ENCODE data around the gene AP5S1. TPM values are rescaled to one million over a fixed set of nuclear protein-coding genes. Genes with fewer than 3 reads are reported as not detected.

Gene AP5S1
- total RNA-seq, 1 experiment from 2014 or later: 17.5 TPM

DNA sequence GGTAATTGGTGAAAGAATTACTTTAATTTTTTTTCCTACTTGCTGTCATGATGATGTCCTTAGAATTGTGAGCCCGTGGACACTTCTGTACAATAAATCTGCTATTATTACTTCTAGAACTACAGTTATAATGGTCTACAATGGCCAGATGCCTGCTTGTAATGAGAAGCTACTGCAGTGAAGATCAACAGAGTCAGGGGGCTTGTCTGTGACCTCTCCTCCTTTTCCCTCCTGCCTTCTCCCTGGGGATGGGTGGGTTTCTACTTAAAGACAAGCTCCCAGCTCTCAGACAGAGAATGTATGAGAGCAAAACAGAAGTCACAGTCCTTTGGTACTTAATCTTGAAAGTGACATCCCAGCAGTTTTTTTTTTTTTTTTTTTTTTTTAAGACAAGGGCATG, 55.7 kb downstream of the AP5S1 start:
- H3K27ac ChIP-seq (ENCODE audit: low read depth, low read length, poor library complexity, severe bottlenecking): no peak overlapping the region
- CTCF ChIA-PET: no interaction called here
- H3K9me3 ChIP-seq (ENCODE audit: low read depth, low read length, poor library complexity, severe bottlenecking): no peaks in the 10 kb centered on the region
- H3K4me1 ChIP-seq (ENCODE audit: insufficient read depth, low read length, poor library complexity, severe bottlenecking): no peaks in the 10 kb centered on the region
- DNase-seq (ENCODE audit: low spot score): no peak
- no peaks in the 10 kb centered on the region for H3K27me3 ChIP-seq (replicated peaks; ENCODE audit: insufficient read depth, low read depth, low read length, poor library complexity)
- no TSS peak for BruUV-seq (replicated peaks)
- TF ChIP-seq CTCF (conservative IDR thresholded peaks at IDR 0.05; ENCODE audit: low read depth, low read length) (no peak), EZH2 (IDR thresholded peaks at IDR 0.05; ENCODE audit: borderline replicate concordance, low read depth, low read length, poor library complexity, severe bottlenecking) (no peak)
- peaks cover 5% of the 10 kb centered on the region for H3K36me3 ChIP-seq (ENCODE audit: insufficient read depth, low read length, poor library complexity, severe bottlenecking)
- intact Hi-C loops (cut with micrococcal nuclease; ENCODE audit: unreplicated experiment): no loop called here
- H3K4me3 ChIP-seq (ENCODE audit: low read depth, low read length, poor library complexity, severe bottlenecking): no peak overlapping the region
- POLR2A ChIA-PET (ENCODE audit: low non-redundant PET): interaction anchor here (0.9 kb wide), 1 partner anchor 9 kb away, joined by 13 read pairs; no protein-coding TSS in a partner anchor

GRCh38 chr20:3876676-3877075, 56.3 kb downstream of the AP5S1 start:
- no peak for TF ChIP-seq EZH2 (IDR thresholded peaks at IDR 0.05; ENCODE audit: borderline replicate concordance, low read depth, low read length, poor library complexity, severe bottlenecking)
- TF ChIP-seq CTCF (conservative IDR thresholded peaks at IDR 0.05; ENCODE audit: low read depth, low read length): no peak
- intact Hi-C loops (cut with micrococcal nuclease; ENCODE audit: unreplicated experiment): no loop called here
- H3K9me3 ChIP-seq (ENCODE audit: low read depth, low read length, poor library complexity, severe bottlenecking): no peaks in the 10 kb centered on the region
- peaks cover 5% of the 10 kb centered on the region for H3K36me3 ChIP-seq (ENCODE audit: insufficient read depth, low read length, poor library complexity, severe bottlenecking)
- ChIA-PET CTCF (no interaction called here), POLR2A (ENCODE audit: low non-redundant PET) (interaction anchor here (0.9 kb wide), 1 partner anchor 9 kb away, joined by 13 read pairs; no protein-coding TSS in a partner anchor)
- BruUV-seq (replicated peaks): no TSS peak
- H3K27ac ChIP-seq (ENCODE audit: low read depth, low read length, poor library complexity, severe bottlenecking): no peak overlapping the region
- no peak overlapping the region for H3K4me3 ChIP-seq (ENCODE audit: low read depth, low read length, poor library complexity, severe bottlenecking)
- DNase-seq (ENCODE audit: low spot score): no peak
- H3K27me3 ChIP-seq (replicated peaks; ENCODE audit: insufficient read depth, low read depth, low read length, poor library complexity): no peaks in the 10 kb centered on the region
- H3K4me1 ChIP-seq (ENCODE audit: insufficient read depth, low read length, poor library complexity, severe bottlenecking): no peaks in the 10 kb centered on the region

Other genes starting within 250 kb of the AP5S1 start
- not detected in 2 replicates for gene GFRA4, start 157.1 kb upstream of the AP5S1 start, total RNA-seq (2021)
- not detected in 2 replicates for gene ADAM33, start 138.5 kb upstream of the AP5S1 start, total RNA-seq (2021)
- gene SIGLEC1, start 107.9 kb upstream of the AP5S1 start, total RNA-seq (2021): not detected in 2 replicates
- gene HSPA12B, start 87.9 kb upstream of the AP5S1 start, total RNA-seq (2021): not detected in 2 replicates
- 75.7 and 80.3 TPM in 2 replicates for gene ADISSP, start 52.8 kb upstream of the AP5S1 start, total RNA-seq (2021)
- gene SPEF1, start 39.1 kb upstream of the AP5S1 start, total RNA-seq (2021): 0.26 and 0.49 TPM in 2 replicates
- gene CENPB, start 33.8 kb upstream of the AP5S1 start, total RNA-seq (2021): 101 and 108 TPM in 2 replicates
- gene CDC25B, start 24.2 kb upstream of the AP5S1 start, total RNA-seq (2021): 113 and 119 TPM in 2 replicates
- 28.2 and 32.4 TPM in 2 replicates for gene MAVS, start 26.3 kb downstream of the AP5S1 start, total RNA-seq (2021)
- gene PANK2, start 68.8 kb downstream of the AP5S1 start, total RNA-seq (2021): 71.0 and 77.4 TPM in 2 replicates
- 19.3 and 21.5 TPM in 2 replicates for gene RNF24, start 195.0 kb downstream of the AP5S1 start, total RNA-seq (2021)

All from A673 (cell line).